Upper lobe of left lung (tissue), 6 donors: ENCODE results near the gene BLACAT1. TPM values are rescaled to one million over a fixed set of nuclear protein-coding genes. Genes with fewer than 3 reads are reported as not detected.

Experiments used
- ATAC-seq, 2 donors: fragments of 200-7000 bp; cut with Tn5 transposase; one replicate each; pipeline ENCODE4 v1.9.1; 2022; ENCODE audit warnings: mild to moderate bottlenecking in 2 of 2, moderate library complexity in 2 of 2; ENCODE audit not compliant: low FRiP score in 2 of 2
- DNase-seq, 2 donors: peaks; one replicate each; pipeline ENCODE4 v3.0.0-alpha.2; 2019 to 2020
- H3K27ac ChIP-seq, 4 donors: fragments of 200-600 bp; sonication (generic); one replicate each; pipeline ENCODE4 v1.5.1; 2016 to 2019
- H3K27me3 ChIP-seq, 4 donors: fragments of 200-600 bp; sonication (generic); one replicate each; pipeline ENCODE4 v1.5.1; 2017 to 2019
- H3K36me3 ChIP-seq, 4 donors: fragments of 200-600 bp; sonication (generic); one replicate each; pipeline ENCODE4 v1.5.1; 2016 to 2019
- H3K4me1 ChIP-seq, 4 donors: fragments of 200-600 bp; sonication (generic); one replicate each; pipeline ENCODE4 v1.5.1; 2018 to 2019
- H3K4me3 ChIP-seq, 4 donors: fragments of 200-600 bp; sonication (generic); one replicate each; pipeline ENCODE4 v1.5.1; 2017 to 2019; ENCODE audit warnings: mild to moderate bottlenecking in 2 of 4, moderate library complexity in 1 of 4
- H3K9me3 ChIP-seq, 4 donors: fragments of 200-600 bp; sonication (generic); one replicate each; pipeline ENCODE4 v1.5.1; 2018 to 2019
- CTCF ChIP-seq, 6 experiments: fragments of 450-650 bp in 4 of 6; fragments of 200-600 bp in 2 of 6; sonication (generic) in 2 of 6; IDR thresholded peaks; one replicate each; pipeline ENCODE4 v1.5.1; 2016 to 2019; ENCODE audit warnings: antibody characterized with exemption in 6 of 6
- EP300 ChIP-seq, 4 donors: sonication (generic); formaldehyde crosslinking; IDR thresholded peaks; one replicate each; pipeline ENCODE4 v1.5.1; 2017; ENCODE audit warnings: antibody characterized with exemption in 4 of 4, control low read depth in 2 of 4
- POLR2A ChIP-seq, 4 donors: fragments of 450-650 bp; IDR thresholded peaks; one replicate each; pipeline ENCODE4 v1.5.1; 2016 to 2017; ENCODE audit warnings: antibody characterized with exemption in 4 of 4, mild to moderate bottlenecking in 2 of 4
- POLR2AphosphoS5 ChIP-seq, 2 donors: sonication (generic); formaldehyde crosslinking; IDR thresholded peaks; one replicate each; pipeline ENCODE4 v1.5.1; 2017; ENCODE audit warnings: antibody characterized with exemption in 2 of 2
- WGBS, 2 donors: methylation state at CpG; one replicate each; pipeline ENCODE4 v1.1.5; 2017 to 2018; 5-methylcytosine and 5-hydroxymethylcytosine counted together
- total RNA-seq, 6 donors: library from RNA; depleted of rRNA in 4 of 6; stranded (reverse); fragments of >200 nt in 4 of 6; gene quantifications; one replicate each; pipeline versions ENCODE4 v1.1.0 to v1.2.1, GENCODE V29; 2016 to 2021
- donor health status: DM: no; HTN: no; CAD: no; lungs with moderate emphysema.
- donor health status: DM: no; HTN: yes; CAD: no; lungs with severe emphysema.

The BLACAT1 gene
- total RNA-seq, 6 donors from 2014 or later: 0.40 to 4.2 (median 1.1) TPM

- DNase-seq (no peak), ATAC-seq (no peak)
- Histone ChIP-seq H3K27me3 (no peaks in the 10 kb centered on the region), H3K4me1 (no peaks in the 10 kb centered on the region), H3K36me3 (no peaks in the 10 kb centered on the region), H3K4me3 (no peak within 1 kb of the TSS), H3K9me3 (no peaks in the 10 kb centered on the region), H3K27ac (no peak within 1 kb of the TSS)
- WGBS, 2 donors: 50 to 53% methylated on average over 2 of the region's 2 CpGs
- TF ChIP-seq CTCF (IDR thresholded peaks at IDR 0.05) (no peak), EP300 (IDR thresholded peaks at IDR 0.05) (no peak), POLR2A (IDR thresholded peaks at IDR 0.05) (no peak), POLR2AphosphoS5 (IDR thresholded peaks at IDR 0.05) (no peak)
Measured at GRCh38 chr1:205421798-205422197, 34.0 kb downstream of the BLACAT1 start, which contains the start of gene LEMD1. TSS of gene LEMD1 (minus strand) at chr1:205422056. CDS start at chr1:205420536, 1,520 bp downstream.

GRCh38 chr1:205420938-205421337, 34.9 kb downstream of the BLACAT1 start:
- TF ChIP-seq POLR2AphosphoS5 (IDR thresholded peaks at IDR 0.05): no peak
- TF ChIP-seq CTCF (IDR thresholded peaks at IDR 0.05): no peak
- no peak for TF ChIP-seq EP300 (IDR thresholded peaks at IDR 0.05)
- no peak for TF ChIP-seq POLR2A (IDR thresholded peaks at IDR 0.05)

GRCh38 chr1:205417870-205418635, 37.8 kb downstream of the BLACAT1 start:
- H3K27me3 ChIP-seq: no peaks in the 10 kb centered on the region
- no peak overlapping the region for H3K4me3 ChIP-seq
- H3K36me3 ChIP-seq: no peaks in the 10 kb centered on the region
- WGBS, 2 donors: 74 to 79% methylated on average over 10 of the region's 10 CpGs
- peaks cover 0 to 3% (median 0%) of the 10 kb centered on the region in 4 donors for H3K4me1 ChIP-seq
- no peaks in the 10 kb centered on the region for H3K9me3 ChIP-seq
- no peak for DNase-seq
- H3K27ac ChIP-seq: no peak overlapping the region
- no peak for ATAC-seq
- no peak for TF ChIP-seq CTCF (IDR thresholded peaks at IDR 0.05)

More at GRCh38 chr1:205420938-205421337, 34.9 kb downstream of the BLACAT1 start:
- ATAC-seq (no peak), DNase-seq (no peak)
- no peak overlapping the region for H3K4me3 ChIP-seq
- H3K36me3 ChIP-seq: no peaks in the 10 kb centered on the region
- H3K27ac ChIP-seq: no peak overlapping the region
- H3K9me3 ChIP-seq: no peaks in the 10 kb centered on the region
- 74 to 78% methylated on average over 2 of the region's 2 CpGs for WGBS, 2 donors
- no peaks in the 10 kb centered on the region for H3K27me3 ChIP-seq
- H3K4me1 ChIP-seq: no peaks in the 10 kb centered on the region

- Histone ChIP-seq H3K36me3 (no peaks in the 10 kb centered on the region), H3K4me1 (peaks cover 0 to 3% (median 0%) of the 10 kb centered on the region in 4 donors), H3K9me3 (no peaks in the 10 kb centered on the region), H3K4me3 (no peak overlapping the region), H3K27ac (no peak overlapping the region), H3K27me3 (no peaks in the 10 kb centered on the region)
- DNase-seq (no peak), ATAC-seq (no peak)
- TF ChIP-seq CTCF (IDR thresholded peaks at IDR 0.05) (no peak), POLR2AphosphoS5 (IDR thresholded peaks at IDR 0.05) (no peak), POLR2A (IDR thresholded peaks at IDR 0.05) (no peak), EP300 (IDR thresholded peaks at IDR 0.05) (no peak)
- WGBS, 2 donors: 66 to 82% methylated on average over 2 of the region's 2 CpGs
Measured at GRCh38 chr1:205416322-205416721, 39.5 kb downstream of the BLACAT1 start.
